Endothelial cell of umbilical vein (primary cell): ENCODE data around the gene UNC119B. TPM values are rescaled to one million over a fixed set of nuclear protein-coding genes. Genes with fewer than 3 reads are reported as not detected.

Source experiments
- BruUV-seq: library from RNA; stranded (reverse); fragments of 400-500 nt; replicated peaks from 2 replicates; lab custom pipeline; 2021; lab: Mats Ljungman, UMichigan
- CTCF ChIA-PET: fragments of 300-600, 350-600 bp; sonication (Branson Sonifier 250); formaldehyde crosslinking; loops from one replicate; lab custom pipeline; 2021; ENCODE audit warnings: antibody characterized with exemption, inconsistent platforms; lab: Charles Lee
- POLR2A ChIA-PET: fragments of 300-600, 350-600 bp; sonication (Branson Sonifier 250); formaldehyde crosslinking; loops from one replicate; lab custom pipeline; 2021; ENCODE audit warnings: antibody characterized with exemption, inconsistent platforms; lab: Charles Lee
- DNase-seq: peaks from one replicate; pipeline ENCODE4 v3.0.0-alpha.2; 2011; ENCODE audit warnings: low read depth, low spot score
- FAIRE-seq: peaks from 2 replicates; lab custom pipeline; 2011; peaks lifted over from hg19 to GRCh38; lab: Jason Lieb, UNC
- H2AFZ ChIP-seq: 2 replicates; pipeline ENCODE4 v1.6.0; 2012; ENCODE audit warnings: low read depth, low read length, control low read depth, inconsistent platforms
- H3K27ac ChIP-seq: 2 replicates; pipeline ENCODE4 v1.5.1; 2011; ENCODE audit warnings: low read depth, mild to moderate bottlenecking, control low read depth, low read length, moderate library complexity; ENCODE audit not compliant: insufficient read depth
- H3K27me3 ChIP-seq, 2 experiments: 2 replicates each; pipeline versions ENCODE4 v1.6.0 to v1.6.1; 2011; ENCODE audit warnings: low read length in 2 of 2, mixed read lengths in 1 of 2; ENCODE audit not compliant: control insufficient read depth in 2 of 2, insufficient read depth in 2 of 2
- H3K36me3 ChIP-seq, 2 experiments: 2 replicates in 1 of 2; 3 replicates in 1 of 2; pipeline ENCODE4 v1.5.1; 2011; ENCODE audit warnings: low read length in 2 of 2, mild to moderate bottlenecking in 1 of 2, moderate library complexity in 1 of 2; ENCODE audit not compliant: control insufficient read depth in 2 of 2, insufficient read depth in 2 of 2; ENCODE audit errors: extremely low read depth in 1 of 2
- H3K4me1 ChIP-seq: 3 replicates; pipeline ENCODE4 v1.5.1; 2011; ENCODE audit warnings: mild to moderate bottlenecking, low read length; ENCODE audit not compliant: control insufficient read depth, insufficient read depth; ENCODE audit errors: extremely low read depth
- H3K4me2 ChIP-seq: 2 replicates; pipeline ENCODE4 v1.6.1; 2011; ENCODE audit warnings: low read length, control low read depth, mixed read lengths; ENCODE audit not compliant: insufficient read depth
- H3K4me3 ChIP-seq, 3 experiments: fragments of 200-600 bp in 1 of 3; sonication (generic), shearing (Covaris generic) in 1 of 3; replicated peaks in 1 of 3; 2 replicates each; pipeline ENCODE4 v1.5.1; 2011 to 2016; ENCODE audit warnings: control low read depth in 3 of 3, low read length in 3 of 3, mild to moderate bottlenecking in 2 of 3, inconsistent platforms in 1 of 3, low read depth in 1 of 3, moderate library complexity in 1 of 3; ENCODE audit not compliant: insufficient read depth in 1 of 3
- H3K79me2 ChIP-seq: 2 replicates; pipeline ENCODE4 v1.6.0; 2012; ENCODE audit warnings: low read length, inconsistent platforms; ENCODE audit not compliant: control insufficient read depth, insufficient read depth
- H3K9ac ChIP-seq: replicated peaks from 2 replicates; pipeline ENCODE3; 2011; ENCODE audit warnings: low read length, control low read depth; ENCODE audit not compliant: insufficient read depth; ENCODE audit errors: extremely low read depth
- H3K9me1 ChIP-seq: replicated peaks from 3 replicates; pipeline ENCODE4 v1.6.0; 2011; ENCODE audit warnings: mild to moderate bottlenecking, low read length; ENCODE audit not compliant: control insufficient read depth, insufficient read depth; ENCODE audit errors: extremely low read depth
- H3K9me3 ChIP-seq: replicated peaks from 2 replicates; pipeline ENCODE4 v1.5.1; 2012; ENCODE audit warnings: low read length, inconsistent platforms; ENCODE audit not compliant: control insufficient read depth, insufficient read depth
- H4K20me1 ChIP-seq: replicated peaks from 2 replicates; pipeline ENCODE3; 2011; ENCODE audit warnings: mild to moderate bottlenecking, low read length; ENCODE audit not compliant: control insufficient read depth, insufficient read depth; ENCODE audit errors: extremely low read depth
- EZH2 ChIP-seq: IDR thresholded peaks from 2 replicates; pipeline ENCODE4 v1.6.1; 2012; ENCODE audit warnings: borderline replicate concordance, low read depth, mild to moderate bottlenecking, moderate library complexity, low read length, inconsistent platforms; ENCODE audit not compliant: severe bottlenecking
- FOS ChIP-seq: IDR thresholded peaks from 2 replicates; pipeline ENCODE4 v1.6.1; 2011; ENCODE audit warnings: mild to moderate bottlenecking, low read length, moderate library complexity, borderline replicate concordance; ENCODE audit not compliant: insufficient read depth
- GATA2 ChIP-seq: IDR thresholded peaks from 2 replicates; pipeline ENCODE4 v1.7.0; 2011; ENCODE audit warnings: low read depth, mild to moderate bottlenecking, moderate library complexity, mixed read lengths, low read length; ENCODE audit not compliant: insufficient read length, insufficient read depth
- JUN ChIP-seq: IDR thresholded peaks from 2 replicates; pipeline ENCODE4 v1.6.1; 2011; ENCODE audit warnings: borderline replicate concordance, low read depth; ENCODE audit not compliant: insufficient read length, insufficient read depth
- MYC ChIP-seq: IDR thresholded peaks from one replicate; pipeline ENCODE4 v1.6.1; 2011; ENCODE audit warnings: mild to moderate bottlenecking, low read depth, low read length
- POLR2A ChIP-seq: IDR thresholded peaks from 2 replicates; pipeline ENCODE4 v1.6.1; 2012; ENCODE audit warnings: low read depth, mild to moderate bottlenecking, control low read depth, low read length
- POLR2AphosphoS5 ChIP-seq: IDR thresholded peaks from 2 replicates; pipeline ENCODE4 v1.6.1; 2012; ENCODE audit warnings: low read depth, mild to moderate bottlenecking, control low read depth, low read length, moderate library complexity; ENCODE audit not compliant: insufficient read depth
- dilution Hi-C: fragments of 300-500 bp; cut with MboI; formaldehyde crosslinking; loops from one replicate; pipeline ENCODE4 v1.15.0; 2019; ENCODE audit warnings: low sequenced_read_pairs; ENCODE audit not compliant: extremely low pct_ligation_motif_present
- intact Hi-C: fragments of 100-400 bp; cut with micrococcal nuclease; formaldehyde crosslinking; loops from one replicate; pipeline ENCODE4 v1.10.0; 2022
- polyA plus RNA-seq, 4 experiments: library from polyadenylated mRNA; depleted of rRNA in 3 of 4; stranded (reverse) in 3 of 4; unstranded in 1 of 4; fragments of >200 nt; gene quantifications; 2 replicates each; pipeline versions ENCODE4 v1.2.1 to v1.2.3, GENCODE V29; 2011 to 2012; ENCODE audit warnings: missing spikeins in 1 of 4
- total RNA-seq: library from RNA; stranded (reverse); gene quantifications from 2 replicates; pipeline ENCODE4 v1.2.3, GENCODE V29; 2021
- TF ChIP-seq, protein P1 (sequence below): IDR thresholded peaks from 2 replicates; pipeline ENCODE4 v1.6.1; 2011; ENCODE audit not compliant: insufficient read depth, insufficient read length
- TF ChIP-seq, protein P2 (sequence below), 2 donors: IDR thresholded peaks; 1 replicate in 1 of 2; 2 replicates in 1 of 2; pipeline ENCODE4 v1.5.1; 2011; ENCODE audit warnings: low read length in 2 of 2, mild to moderate bottlenecking in 2 of 2, moderate library complexity in 2 of 2, control low read depth in 1 of 2, inconsistent platforms in 1 of 2, low read depth in 1 of 2; ENCODE audit not compliant: insufficient read depth in 1 of 2; ENCODE audit errors: extremely low read depth in 1 of 2

The UNC119B gene
- total and polyA plus RNA-seq, 2 donors (not counting 3 experiments of a cell fraction or from before 2014, with no cell fraction given), result 23.1 to 33.7 TPM

DNA sequence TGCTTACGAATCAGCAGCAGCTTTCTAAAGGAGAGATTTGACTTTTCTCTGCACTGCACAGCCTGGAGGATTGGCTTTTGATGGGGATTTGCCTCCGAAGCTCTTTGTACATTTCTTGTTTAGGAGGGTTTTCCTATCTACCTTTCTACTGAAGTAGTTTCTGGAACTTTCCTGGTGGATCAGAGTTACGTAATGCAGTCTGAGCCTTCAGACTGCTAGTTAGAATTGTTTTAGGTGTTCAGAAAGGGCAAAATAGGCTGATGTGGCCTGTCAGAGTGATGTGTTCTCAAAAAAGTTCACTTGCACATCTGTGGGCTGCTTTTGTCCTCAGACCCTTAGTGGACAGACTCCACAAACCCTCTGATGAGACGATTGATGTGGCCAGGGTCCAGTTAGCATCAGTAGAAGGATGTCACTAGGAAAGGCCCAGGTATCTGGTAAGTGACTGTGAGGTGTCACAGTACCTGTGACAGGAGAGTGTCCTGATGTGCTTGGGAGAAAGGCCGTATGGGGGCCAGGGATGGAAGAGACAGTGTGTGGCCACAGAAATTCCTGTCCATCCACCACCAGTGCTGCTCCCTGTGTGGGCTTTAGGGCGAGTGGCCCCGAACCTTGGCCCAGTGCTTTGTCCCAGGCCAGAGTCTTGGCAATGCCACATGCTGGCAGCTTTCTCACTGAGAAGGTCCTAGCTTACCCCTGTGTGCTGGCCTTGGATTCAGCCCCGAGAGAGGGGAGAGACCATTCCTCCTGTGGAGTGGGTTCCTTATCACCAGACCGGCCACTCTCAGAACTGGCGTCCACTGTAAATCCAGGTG lies 10.9 kb downstream of the UNC119B start:
- H2AFZ ChIP-seq, result no peak overlapping the region
- H3K9me1 ChIP-seq, result no peaks in the 10 kb centered on the region
- dilution Hi-C loops, result no loop called here
- H4K20me1 ChIP-seq, result no peaks in the 10 kb centered on the region
- TF ChIP-seq POLR2AphosphoS5, result no peak
- TF ChIP-seq GATA2, result no peak
- TF ChIP-seq JUN, result no peak
- TF ChIP-seq MYC, result no peak
- TF ChIP-seq POLR2A, result no peak
- TF ChIP-seq, protein P1, sequence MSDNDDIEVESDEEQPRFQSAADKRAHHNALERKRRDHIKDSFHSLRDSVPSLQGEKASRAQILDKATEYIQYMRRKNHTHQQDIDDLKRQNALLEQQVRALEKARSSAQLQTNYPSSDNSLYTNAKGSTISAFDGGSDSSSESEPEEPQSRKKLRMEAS, result no peak
- TF ChIP-seq EZH2, result no peak
- TF ChIP-seq, protein P2, sequence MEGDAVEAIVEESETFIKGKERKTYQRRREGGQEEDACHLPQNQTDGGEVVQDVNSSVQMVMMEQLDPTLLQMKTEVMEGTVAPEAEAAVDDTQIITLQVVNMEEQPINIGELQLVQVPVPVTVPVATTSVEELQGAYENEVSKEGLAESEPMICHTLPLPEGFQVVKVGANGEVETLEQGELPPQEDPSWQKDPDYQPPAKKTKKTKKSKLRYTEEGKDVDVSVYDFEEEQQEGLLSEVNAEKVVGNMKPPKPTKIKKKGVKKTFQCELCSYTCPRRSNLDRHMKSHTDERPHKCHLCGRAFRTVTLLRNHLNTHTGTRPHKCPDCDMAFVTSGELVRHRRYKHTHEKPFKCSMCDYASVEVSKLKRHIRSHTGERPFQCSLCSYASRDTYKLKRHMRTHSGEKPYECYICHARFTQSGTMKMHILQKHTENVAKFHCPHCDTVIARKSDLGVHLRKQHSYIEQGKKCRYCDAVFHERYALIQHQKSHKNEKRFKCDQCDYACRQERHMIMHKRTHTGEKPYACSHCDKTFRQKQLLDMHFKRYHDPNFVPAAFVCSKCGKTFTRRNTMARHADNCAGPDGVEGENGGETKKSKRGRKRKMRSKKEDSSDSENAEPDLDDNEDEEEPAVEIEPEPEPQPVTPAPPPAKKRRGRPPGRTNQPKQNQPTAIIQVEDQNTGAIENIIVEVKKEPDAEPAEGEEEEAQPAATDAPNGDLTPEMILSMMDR (IDR thresholded peaks at IDR 0.05; ENCODE audit: extremely low read depth in 1 of 2, insufficient read depth in 1 of 2, low read depth in 1 of 2, low read length in 2 of 2), result no peak
- no peak for TF ChIP-seq FOS
- H3K4me1 ChIP-seq, result peaks cover 8% of the 10 kb centered on the region
- intact Hi-C loops, result no loop called here
- no peak overlapping the region for H3K4me3 ChIP-seq
- DNase-seq, result no peak
- H3K36me3 ChIP-seq, result peaks cover 22 to 44% of the 10 kb centered on the region in 2 experiments
- ChIA-PET POLR2A (interaction anchor here (0.6 kb wide), 1 partner anchor 306 kb away, joined by 3 read pairs; no protein-coding TSS in a partner anchor), CTCF (interaction anchor here (0.8 to 1.6 kb wide), 3 partner anchors 10 to 74 kb away, joined by 3 to 5 read pairs (median 4); no protein-coding TSS in a partner anchor)
- no peaks in the 10 kb centered on the region for H3K9me3 ChIP-seq
- H3K27me3 ChIP-seq, result no peaks in the 10 kb centered on the region
- H3K4me2 ChIP-seq, result no peak overlapping the region
- no peak overlapping the region for H3K27ac ChIP-seq
- H3K79me2 ChIP-seq, result no peaks in the 10 kb centered on the region
- no peak for FAIRE-seq
- no peak overlapping the region for H3K9ac ChIP-seq
- no TSS peak for BruUV-seq
